HG02973 (cell line): ENCODE measurements around the gene GPR35.
"Not testable (repeated sequence)": the region's sequence is repeated elsewhere in the genome, so short reads cannot be mapped to it uniquely, and the experiment has no call there.

Source experiments
- ATAC-seq: cut with Tn5 transposase; IDR thresholded peaks from one replicate; pipeline ENCODE4 v1.9.1; 2021; ENCODE audit warnings: moderate library complexity; ENCODE audit not compliant: unreplicated experiment

GPR35 gene

GRCh38 chr2:240601831-240602160, 23.5 kb upstream of the GPR35 start:
- no peak for ATAC-seq

GRCh38 chr2:240602266-240603050, 22.8 kb upstream of the GPR35 start:
- ATAC-seq = no peak

DNA sequence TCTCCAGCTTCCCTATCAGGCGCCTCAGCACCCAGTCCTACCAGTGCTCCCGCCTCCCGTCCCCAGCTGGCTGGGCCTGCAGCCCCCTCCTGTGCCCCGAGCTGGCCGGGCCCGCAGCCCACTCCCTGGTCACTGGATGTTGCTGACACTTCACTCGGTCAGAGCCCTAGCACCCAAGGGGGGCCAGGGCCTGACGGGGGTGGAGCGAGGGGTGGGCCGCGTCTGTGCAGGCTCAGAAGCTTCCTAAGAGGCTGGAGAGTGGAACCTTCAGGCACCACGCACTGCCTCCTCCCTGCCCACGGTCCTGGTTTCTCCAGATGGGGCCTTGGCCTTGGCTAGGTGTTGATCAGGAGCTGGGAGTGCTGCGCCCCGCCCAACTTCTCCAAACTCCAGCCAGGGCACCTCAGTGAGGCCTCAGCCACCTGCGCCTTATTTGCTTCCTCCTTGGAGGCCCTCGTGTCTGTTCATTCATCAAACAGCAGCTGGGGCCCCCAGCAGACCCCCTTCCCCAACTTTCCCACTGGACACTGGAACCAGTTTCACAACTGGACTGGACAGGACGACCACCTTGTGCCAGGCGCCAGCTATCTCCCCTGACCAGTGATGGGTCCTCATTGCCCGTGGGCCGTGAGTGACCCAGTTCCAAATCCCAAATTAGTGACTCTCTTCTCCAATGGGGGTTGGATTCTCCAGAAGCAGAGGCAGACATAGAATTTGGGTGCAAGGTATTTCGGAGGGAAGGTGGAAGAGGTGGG, 22.0 kb upstream of the GPR35 start:
- ATAC-seq = no peak

- ATAC-seq = no peak
Measured at GRCh38 chr2:240603846-240604245, 21.4 kb upstream of the GPR35 start.

GRCh38 chr2:240604291-240604938, 20.9 kb upstream of the GPR35 start:
- ATAC-seq = no peak

GRCh38 chr2:240604939-240605716, 20.2 kb upstream of the GPR35 start:
- no peak for ATAC-seq

GRCh38 chr2:240605867-240606743, 19.2 kb upstream of the GPR35 start:
- ATAC-seq = no peak

- ATAC-seq = no peak
Measured at GRCh38 chr2:240611601-240612210, 13.6 kb upstream of the GPR35 start.

DNA sequence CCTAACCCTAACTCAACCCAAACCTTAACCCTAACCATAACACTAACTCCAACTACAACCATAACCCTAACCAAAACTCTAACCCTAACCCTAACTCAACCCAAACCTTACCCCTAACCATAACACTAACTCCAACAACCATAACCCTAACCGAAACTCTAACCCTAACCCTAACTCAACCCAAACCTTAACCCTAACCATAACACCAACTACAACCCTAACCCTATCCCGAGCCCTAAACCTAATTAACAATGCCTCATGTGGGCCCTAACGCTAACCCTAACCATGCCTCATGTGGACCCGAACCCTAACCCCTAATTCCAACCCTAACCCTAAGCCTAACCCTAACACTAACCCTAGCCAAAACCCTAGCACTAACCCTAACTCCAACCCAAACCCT, 11.5 kb upstream of the GPR35 start:
- no peak for ATAC-seq

GRCh38 chr2:240614391-240614790, 10.9 kb upstream of the GPR35 start:
- ATAC-seq = no peak

- ATAC-seq = no peak
Measured at GRCh38 chr2:240615396-240615795, 9.9 kb upstream of the GPR35 start.

DNA sequence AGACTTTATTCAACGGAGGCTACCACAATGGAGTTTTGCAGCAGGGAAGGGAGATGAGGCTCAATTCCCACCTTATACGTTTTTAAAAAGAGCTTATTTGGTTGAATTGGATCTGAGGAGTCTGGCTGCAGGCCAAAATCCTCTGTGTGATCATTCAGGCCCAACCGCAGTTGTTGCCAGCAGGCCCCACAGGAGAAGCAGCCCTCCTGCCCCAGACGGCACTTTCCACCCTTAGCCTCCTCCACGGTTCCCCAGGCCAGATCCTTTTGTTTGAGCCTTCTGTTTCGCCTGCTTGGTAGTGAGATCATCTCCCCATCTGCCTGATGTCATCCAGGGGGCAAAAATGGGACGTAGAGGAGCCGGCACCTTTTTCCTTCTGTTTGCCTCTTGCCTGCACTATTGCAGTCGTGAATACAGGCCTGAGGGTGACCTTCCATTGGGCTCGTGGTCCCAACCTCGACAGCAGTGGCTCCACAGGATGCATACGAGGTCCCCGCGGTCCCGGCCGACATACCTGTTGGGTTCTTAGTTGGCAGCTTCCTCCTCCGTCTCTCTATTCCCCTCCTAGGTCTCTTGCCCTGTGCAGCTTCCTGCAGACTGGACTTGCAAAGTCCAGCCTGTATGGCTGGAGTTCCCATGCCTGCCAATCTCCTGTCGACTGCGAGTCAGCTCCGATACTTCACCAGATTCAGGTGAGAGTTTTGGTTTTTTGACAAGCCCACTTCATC, 9.3 kb upstream of the GPR35 start:
- no peak for ATAC-seq

DNA sequence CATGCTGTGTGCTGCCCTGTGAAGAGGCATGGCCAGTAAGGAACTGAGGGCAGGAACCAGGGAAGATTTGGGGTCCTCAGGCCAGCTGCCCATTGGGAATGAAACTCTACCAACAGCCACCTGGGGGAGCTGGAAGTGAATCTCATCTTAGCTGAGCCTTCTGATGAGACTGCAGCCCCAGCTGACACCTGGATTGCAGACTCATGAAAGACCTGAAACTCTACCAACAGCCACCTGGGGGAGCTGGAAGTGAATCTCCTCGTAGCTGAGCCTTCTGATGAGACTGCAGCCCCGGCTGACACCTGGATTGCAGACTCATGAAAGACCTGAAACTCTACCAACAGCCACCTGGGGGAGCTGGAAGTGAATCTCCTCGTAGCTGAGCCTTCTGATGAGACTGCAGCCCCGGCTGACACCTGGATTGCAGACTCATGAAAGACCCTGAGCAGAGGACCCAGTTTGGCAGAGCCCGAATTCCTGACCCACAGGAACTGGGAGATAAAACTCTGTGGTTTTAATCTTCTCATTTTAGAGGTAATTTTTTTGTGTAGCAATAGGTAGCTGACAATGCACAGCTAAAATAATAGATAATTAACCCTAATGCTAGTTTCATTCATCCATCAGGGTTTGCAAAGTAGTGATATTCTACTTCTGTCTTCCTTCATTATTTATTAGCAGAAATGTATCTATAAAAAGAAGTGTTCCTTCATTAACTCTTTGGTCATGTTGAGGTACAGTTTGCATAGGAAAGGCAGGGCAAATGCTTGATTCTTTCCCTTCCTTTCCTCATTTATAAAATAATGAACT, 8.2 kb upstream of the GPR35 start:
- not testable (repeated sequence) for ATAC-seq

DNA sequence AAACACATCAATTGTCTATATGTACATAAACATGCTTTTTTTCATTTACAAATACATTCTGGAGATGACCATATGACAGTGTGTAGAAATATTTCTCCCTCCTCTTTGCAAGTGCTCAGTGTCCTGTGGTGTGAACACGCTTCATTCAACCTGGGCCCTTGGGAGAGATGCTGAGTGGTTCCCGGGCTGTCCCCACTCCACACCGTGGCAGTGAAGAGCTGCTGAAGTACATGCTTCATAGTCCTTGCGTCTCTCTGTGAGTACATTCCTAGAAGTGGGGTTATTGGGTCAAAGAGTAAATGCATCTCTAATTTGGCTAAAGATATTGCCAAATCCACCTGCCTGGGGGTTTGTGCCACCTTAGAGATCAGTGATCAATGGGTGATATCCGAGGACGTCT, 6.5 kb upstream of the GPR35 start:
- no peak for ATAC-seq

GRCh38 chr2:240619506-240620148, 5.7 kb upstream of the GPR35 start:
- ATAC-seq = no peak

DNA sequence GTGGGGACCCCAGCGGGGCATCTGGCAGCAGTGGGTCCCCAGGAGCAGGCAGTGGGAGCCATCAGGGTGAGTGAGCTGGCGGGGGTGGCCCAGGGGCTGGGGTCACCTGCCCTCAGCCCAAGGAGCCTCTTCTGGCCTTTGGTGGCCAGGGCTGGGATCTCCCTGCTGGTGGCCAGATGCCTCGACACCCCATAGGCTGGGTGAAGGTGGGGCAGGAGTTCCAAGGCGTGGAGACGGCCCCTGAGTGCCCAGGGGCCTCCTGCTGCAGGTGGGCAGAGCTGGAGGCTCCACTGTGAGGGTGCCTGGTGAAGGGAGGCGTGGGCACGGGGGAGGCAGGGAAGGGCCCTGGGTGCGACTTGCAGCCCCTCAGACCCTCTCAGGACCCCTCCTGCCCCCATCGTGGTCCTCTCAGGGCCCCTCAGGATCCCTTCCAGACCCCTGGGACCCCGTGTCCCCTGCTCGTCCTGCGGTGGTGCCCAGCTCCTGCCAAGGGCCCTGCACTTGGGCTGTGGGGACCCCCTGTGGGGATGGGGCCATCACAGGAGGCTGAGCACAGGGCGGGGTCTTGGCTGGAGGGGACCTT, 5.0 kb upstream of the GPR35 start:
- ATAC-seq = no peak

GRCh38 chr2:240620859-240621258, 4.4 kb upstream of the GPR35 start:
- no peak for ATAC-seq

DNA sequence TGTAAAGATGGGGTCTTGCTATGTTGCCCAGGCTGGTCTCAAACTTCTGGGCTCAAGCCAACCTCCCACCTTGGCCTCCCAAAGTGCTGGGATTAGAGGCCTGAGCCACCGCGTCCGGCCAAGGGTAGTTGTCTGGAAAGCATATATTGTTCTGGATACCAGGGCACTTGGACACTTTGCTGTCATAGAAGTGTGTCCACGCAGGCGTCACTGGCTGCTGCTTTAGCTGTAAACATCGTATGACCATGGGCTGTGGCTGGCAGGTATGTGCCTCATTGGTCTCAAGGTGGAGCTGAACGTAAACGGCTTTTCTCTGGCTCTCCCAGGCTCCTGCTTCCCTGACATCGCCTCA, 3.2 kb upstream of the GPR35 start:
- no peak for ATAC-seq
